HL-60 (cell line): ENCODE results near the gene RFPL2.
A peak's percentile ranks its signal among the peaks of the same experiment; 100 is the strongest.

Source experiments
- GABPA ChIP-seq: IDR thresholded peaks from 2 replicates; pipeline ENCODE4 v1.6.1; 2012; ENCODE audit warnings: low read depth
- POLR2AphosphoS5 ChIP-seq: IDR thresholded peaks from 2 replicates; pipeline ENCODE4 v1.6.1; 2012; ENCODE audit warnings: low read depth
- REST ChIP-seq: IDR thresholded peaks from 2 replicates; pipeline ENCODE4 v1.6.1; 2012; ENCODE audit warnings: low read depth; ENCODE audit not compliant: insufficient replicate concordance
- TF ChIP-seq, protein P1 (sequence below): IDR thresholded peaks from one replicate; pipeline ENCODE4 v1.5.1; 2011; ENCODE audit warnings: low read length, control low read depth, inconsistent platforms; ENCODE audit not compliant: insufficient read depth

DNA sequence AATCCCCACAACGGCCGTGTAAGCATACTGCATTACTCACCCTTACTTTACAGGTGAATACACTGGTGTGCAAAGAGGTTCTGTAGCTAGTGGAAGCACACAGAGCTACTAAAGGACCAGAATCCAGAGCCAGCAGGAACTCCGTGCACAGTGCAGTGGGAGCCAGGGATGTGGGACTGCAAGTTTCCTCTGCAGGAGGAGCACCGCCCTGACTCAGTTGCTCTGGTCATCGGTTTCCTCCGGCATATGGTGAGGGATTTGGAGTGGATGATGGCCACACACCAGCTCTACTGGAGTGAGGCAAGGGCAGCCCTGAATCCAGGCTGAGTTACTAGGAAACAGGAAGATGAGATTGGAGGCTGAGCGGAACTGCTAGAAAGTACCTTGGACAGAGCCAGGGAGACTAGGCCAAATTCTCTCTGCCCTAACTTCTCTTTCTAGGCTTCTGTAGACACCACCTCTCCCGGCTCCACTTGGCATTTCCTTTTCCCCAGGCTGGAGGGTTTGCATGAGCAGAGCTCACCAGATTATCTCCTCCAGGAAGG, 27.6 kb downstream of the RFPL2 start:
- TF ChIP-seq, protein P1, sequence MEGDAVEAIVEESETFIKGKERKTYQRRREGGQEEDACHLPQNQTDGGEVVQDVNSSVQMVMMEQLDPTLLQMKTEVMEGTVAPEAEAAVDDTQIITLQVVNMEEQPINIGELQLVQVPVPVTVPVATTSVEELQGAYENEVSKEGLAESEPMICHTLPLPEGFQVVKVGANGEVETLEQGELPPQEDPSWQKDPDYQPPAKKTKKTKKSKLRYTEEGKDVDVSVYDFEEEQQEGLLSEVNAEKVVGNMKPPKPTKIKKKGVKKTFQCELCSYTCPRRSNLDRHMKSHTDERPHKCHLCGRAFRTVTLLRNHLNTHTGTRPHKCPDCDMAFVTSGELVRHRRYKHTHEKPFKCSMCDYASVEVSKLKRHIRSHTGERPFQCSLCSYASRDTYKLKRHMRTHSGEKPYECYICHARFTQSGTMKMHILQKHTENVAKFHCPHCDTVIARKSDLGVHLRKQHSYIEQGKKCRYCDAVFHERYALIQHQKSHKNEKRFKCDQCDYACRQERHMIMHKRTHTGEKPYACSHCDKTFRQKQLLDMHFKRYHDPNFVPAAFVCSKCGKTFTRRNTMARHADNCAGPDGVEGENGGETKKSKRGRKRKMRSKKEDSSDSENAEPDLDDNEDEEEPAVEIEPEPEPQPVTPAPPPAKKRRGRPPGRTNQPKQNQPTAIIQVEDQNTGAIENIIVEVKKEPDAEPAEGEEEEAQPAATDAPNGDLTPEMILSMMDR = no peak
- TF ChIP-seq POLR2AphosphoS5 (no peak), GABPA (no peak), REST (peak; percentile 93)
